KOPT-K1 (cell line): ENCODE results near the gene IL17C.
"Not testable (repeated sequence)": the region's sequence is repeated elsewhere in the genome, so short reads cannot be mapped to it uniquely, and the experiment has no call there.

Experiments
- H3K27ac ChIP-seq: fragments of 200-600 bp; sonication (generic); 2 replicates; pipeline ENCODE4 v1.5.1; 2016; ENCODE audit warnings: antibody characterized with exemption, mild to moderate bottlenecking, low read depth, low read length; ENCODE audit not compliant: poor library complexity, severe bottlenecking
- H3K36me3 ChIP-seq: fragments of 200-600 bp; sonication (generic); 2 replicates; pipeline ENCODE4 v1.5.1; 2017; ENCODE audit warnings: antibody characterized with exemption, mild to moderate bottlenecking, low read length, moderate library complexity; ENCODE audit not compliant: insufficient read depth
- H3K9me3 ChIP-seq: fragments of 200-600 bp; sonication (generic); 2 replicates; pipeline ENCODE4 v1.5.1; 2017; ENCODE audit warnings: antibody characterized with exemption, low read length, mild to moderate bottlenecking; ENCODE audit not compliant: insufficient read depth, poor library complexity, severe bottlenecking

Gene IL17C

GRCh38 chr16:88667461-88667860 is 29.1 kb downstream of the IL17C start:
- no peaks in the 10 kb centered on the region for H3K36me3 ChIP-seq
- no peaks in the 10 kb centered on the region for H3K9me3 ChIP-seq
- H3K27ac ChIP-seq, result no peak overlapping the region

DNA sequence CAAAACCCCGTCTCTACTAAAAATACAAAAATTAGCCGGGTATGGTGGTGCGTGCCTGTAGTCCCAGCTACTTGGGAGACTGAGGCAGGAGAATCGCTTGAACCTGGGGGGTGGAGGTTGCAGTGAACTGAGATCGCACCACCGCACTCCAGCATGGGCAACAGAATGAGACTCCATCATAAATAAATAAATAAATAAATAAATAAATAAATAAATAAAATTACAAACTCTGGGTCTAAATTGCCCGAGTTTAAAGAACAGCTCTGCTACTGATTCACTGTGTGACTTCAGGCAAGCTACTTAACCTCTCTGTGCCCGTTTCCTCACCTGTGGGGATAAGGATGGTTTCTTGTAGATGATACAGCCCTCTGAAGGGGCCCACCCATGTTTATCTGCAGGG is 31.1 kb downstream of the IL17C start:
- not testable (repeated sequence) for H3K36me3 ChIP-seq, H3K27ac ChIP-seq, H3K9me3 ChIP-seq

- Histone ChIP-seq H3K36me3 (no peaks in the 10 kb centered on the region), H3K27ac (no peak overlapping the region), H3K9me3 (no peaks in the 10 kb centered on the region)
Observed at GRCh38 chr16:88669980-88670379, 31.6 kb downstream of the IL17C start.

- no peaks in the 10 kb centered on the region for H3K9me3 ChIP-seq
- no peak overlapping the region for H3K27ac ChIP-seq
- no peaks in the 10 kb centered on the region for H3K36me3 ChIP-seq
Observed at GRCh38 chr16:88671806-88672205, 33.4 kb downstream of the IL17C start.

- Histone ChIP-seq H3K9me3 (no peaks in the 10 kb centered on the region), H3K36me3 (no peaks in the 10 kb centered on the region), H3K27ac (no peak overlapping the region)
Observed at GRCh38 chr16:88672776-88673175, 34.4 kb downstream of the IL17C start.

DNA sequence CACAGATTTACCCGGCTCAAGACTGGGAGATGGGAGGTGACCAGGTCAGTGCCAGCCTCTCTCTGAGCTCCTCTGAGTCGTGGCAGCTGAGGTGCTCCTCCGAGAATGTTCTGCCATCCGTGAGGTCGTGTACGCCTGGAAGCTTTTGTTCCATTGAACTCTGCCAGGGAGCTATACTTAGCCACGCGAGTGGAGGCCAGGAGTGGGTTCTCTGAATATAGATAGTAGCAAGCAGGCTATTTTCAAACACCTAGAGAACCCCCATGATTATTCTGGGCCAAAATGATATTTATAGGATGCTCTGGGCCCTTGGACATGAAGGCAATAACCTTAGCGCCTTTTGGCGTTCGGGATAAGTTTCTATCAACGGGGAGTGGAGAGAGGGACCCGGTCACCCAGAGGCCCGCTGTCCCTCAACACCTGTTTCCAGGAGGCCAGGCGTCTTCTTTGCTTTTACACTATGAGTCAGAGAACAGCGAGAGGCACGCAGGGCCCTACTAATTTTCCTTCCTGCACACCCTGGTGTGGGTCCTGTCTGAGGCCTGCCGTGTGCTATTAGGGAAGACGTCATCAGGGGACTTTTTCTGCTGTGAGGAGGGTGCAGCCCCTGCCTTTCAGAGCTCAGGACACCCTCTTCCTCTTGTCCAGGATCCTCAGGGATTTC is 35.5 kb downstream of the IL17C start:
- Histone ChIP-seq H3K27ac (no peak overlapping the region), H3K9me3 (no peaks in the 10 kb centered on the region), H3K36me3 (no peaks in the 10 kb centered on the region)

GRCh38 chr16:88676502-88677242 is 38.3 kb downstream of the IL17C start:
- no peaks in the 10 kb centered on the region for H3K36me3 ChIP-seq
- H3K27ac ChIP-seq, result no peak overlapping the region
- no peaks in the 10 kb centered on the region for H3K9me3 ChIP-seq

DNA sequence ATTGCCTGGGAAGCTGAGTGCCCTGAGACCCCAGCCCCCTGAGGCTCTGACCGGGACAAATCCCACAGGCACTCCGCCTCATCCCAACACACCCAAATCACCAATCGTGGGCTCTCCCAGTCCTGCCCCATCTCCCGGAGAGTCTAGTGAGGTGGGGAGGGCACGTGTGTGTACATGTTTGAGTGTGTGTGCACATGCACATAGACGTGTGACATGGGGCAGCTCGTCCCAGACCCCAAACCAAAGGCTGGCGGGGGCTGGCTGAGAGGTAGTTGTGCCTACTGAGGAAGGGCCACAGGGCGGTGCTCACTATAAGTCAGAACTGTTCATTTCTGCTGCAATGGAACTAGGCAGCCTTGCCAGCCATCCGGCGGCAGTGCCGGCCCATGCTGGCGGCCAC is 39.3 kb downstream of the IL17C start:
- no peaks in the 10 kb centered on the region for H3K9me3 ChIP-seq

DNA sequence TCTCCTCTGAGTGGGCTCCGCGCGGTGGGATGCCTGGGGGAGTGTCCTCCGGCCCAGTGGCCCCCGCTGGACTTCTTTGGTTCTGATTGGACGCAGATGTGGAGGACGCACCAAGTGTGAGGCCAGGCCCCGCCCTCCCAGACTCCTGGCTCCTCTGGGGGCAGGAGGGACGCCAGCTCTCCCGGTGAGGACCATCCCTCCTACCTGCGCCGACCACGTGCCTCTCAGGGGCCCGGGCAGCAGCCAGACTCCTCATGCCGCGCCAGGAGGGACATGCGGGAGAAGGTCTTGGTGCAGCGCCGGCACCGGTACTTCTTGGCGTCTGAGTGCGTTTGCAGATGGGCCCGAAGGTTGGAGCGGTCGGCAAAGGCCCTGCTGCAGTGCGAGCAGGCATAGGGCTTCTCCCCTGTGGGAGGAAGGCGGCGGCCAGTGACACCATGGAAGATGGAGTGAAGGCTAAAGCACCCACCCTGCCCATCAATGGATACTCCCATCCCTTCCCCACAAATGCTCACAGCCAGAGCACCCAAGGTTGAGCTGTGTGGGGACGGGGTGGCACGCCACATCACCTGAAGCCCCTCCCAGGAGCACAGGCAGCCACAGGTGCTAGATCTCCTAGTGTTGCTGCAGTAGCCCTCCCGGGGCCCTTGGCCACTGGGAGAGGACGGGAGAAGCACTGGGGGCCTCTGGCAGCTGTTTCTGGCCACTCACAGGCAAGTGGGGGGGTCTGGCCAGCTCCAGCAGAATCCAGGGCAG is 40.0 kb downstream of the IL17C start:
- Histone ChIP-seq H3K27ac (no peak overlapping the region), H3K9me3 (no peaks in the 10 kb centered on the region), H3K36me3 (no peaks in the 10 kb centered on the region)

More for the DNA sequence above, 39.3 kb downstream of the IL17C start:
- Histone ChIP-seq H3K27ac (no peak overlapping the region), H3K36me3 (no peaks in the 10 kb centered on the region)

DNA sequence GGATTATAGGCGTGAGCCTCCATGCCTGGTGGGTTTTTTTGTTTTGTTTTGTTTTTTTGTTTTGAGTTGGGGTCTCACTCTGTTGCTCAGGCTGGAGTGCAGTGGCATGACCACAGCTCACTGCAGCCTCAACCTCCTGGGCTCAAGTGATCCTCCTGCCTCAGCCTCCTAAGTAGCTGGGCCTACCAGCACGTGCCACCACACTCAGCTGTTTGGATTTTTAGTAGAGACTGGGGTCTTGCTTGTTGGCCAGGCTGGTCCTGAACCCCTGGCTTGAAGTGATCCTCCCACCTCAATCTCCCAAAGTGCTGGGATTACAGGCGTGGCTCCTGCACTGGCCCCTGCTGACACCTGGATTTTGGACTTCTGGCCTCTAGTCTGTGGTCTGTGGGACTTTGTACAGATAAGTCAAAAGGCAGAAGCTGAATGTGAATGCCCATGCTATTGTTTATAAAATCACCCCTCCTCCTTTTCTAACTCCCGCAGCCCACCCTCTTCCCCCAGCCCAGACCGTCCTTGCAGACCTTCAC is 42.2 kb downstream of the IL17C start:
- Histone ChIP-seq H3K36me3 (no peaks in the 10 kb centered on the region), H3K27ac (no peak overlapping the region), H3K9me3 (no peaks in the 10 kb centered on the region)

- Histone ChIP-seq H3K9me3 (no peaks in the 10 kb centered on the region), H3K27ac (peak overlapping the region; percentile 45), H3K36me3 (no peaks in the 10 kb centered on the region)
Observed at GRCh38 chr16:88681084-88681680, 42.8 kb downstream of the IL17C start.

- Histone ChIP-seq H3K9me3 (no peaks in the 10 kb centered on the region), H3K36me3 (no peaks in the 10 kb centered on the region), H3K27ac (peak overlapping the region; percentile 45)
Observed at GRCh38 chr16:88681709-88682451, 43.5 kb downstream of the IL17C start.

DNA sequence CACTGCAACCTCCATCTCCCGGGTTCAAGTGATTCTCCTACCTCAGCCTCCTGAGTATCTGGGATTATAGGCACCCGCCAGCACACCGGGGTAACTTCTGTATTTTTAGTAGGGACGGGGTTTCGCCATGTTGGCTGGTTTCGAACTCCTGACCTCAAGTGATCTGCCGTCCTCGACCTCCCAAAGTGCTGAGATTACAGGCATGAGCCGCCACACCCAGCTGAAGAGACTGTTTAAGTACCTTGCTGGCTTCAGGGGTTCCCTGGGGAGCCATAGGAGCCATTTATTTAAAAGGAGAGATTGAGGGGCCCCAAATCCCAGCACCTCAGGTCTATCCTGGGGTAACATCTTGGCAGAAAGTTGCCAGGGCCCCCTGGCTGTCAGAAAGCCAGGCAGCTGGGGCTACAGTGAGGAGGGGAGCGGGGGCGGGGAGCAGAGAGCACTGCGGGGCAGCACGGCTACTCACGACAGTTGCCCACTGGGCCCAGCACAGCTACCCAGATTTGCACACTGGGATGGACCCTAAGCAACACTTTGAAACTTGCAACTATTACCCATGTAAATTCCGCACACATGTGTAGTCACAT is 46.3 kb downstream of the IL17C start:
- Histone ChIP-seq H3K9me3 (no peaks in the 10 kb centered on the region), H3K36me3 (no peaks in the 10 kb centered on the region), H3K27ac (no peak overlapping the region)
